GM18520 (cell line): ENCODE measurements around the gene SIRT3.
"Not testable (repeated sequence)": the region's sequence is repeated elsewhere in the genome, so short reads cannot be mapped to it uniquely, and the experiment has no call there.

Source experiments
- ATAC-seq: cut with Tn5 transposase; IDR thresholded peaks from one replicate; pipeline ENCODE4 v1.9.1; 2021; ENCODE audit not compliant: unreplicated experiment

SIRT3 gene

GRCh38 chr11:204587-205109 is 31.5 kb downstream of the SIRT3 start:
- ATAC-seq: no peak

GRCh38 chr11:203945-204586 is 32.1 kb downstream of the SIRT3 start:
- no peak for ATAC-seq

GRCh38 chr11:203056-203944 is 32.8 kb downstream of the SIRT3 start:
- ATAC-seq: no peak

GRCh38 chr11:202490-202889 is 33.7 kb downstream of the SIRT3 start:
- no peak for ATAC-seq

- ATAC-seq: no peak
Measured at GRCh38 chr11:201966-202365, 34.2 kb downstream of the SIRT3 start.

- ATAC-seq: no peak
Measured at GRCh38 chr11:200224-201003, 35.7 kb downstream of the SIRT3 start.

- no peak for ATAC-seq
Measured at GRCh38 chr11:199782-200181, 36.4 kb downstream of the SIRT3 start.

- no peak for ATAC-seq
Measured at GRCh38 chr11:199004-199581, 37.0 kb downstream of the SIRT3 start.

- no peak for ATAC-seq
Measured at GRCh38 chr11:198236-198806, 37.8 kb downstream of the SIRT3 start.

- ATAC-seq: no peak
Measured at GRCh38 chr11:197741-198235, 38.4 kb downstream of the SIRT3 start.

- no peak for ATAC-seq
Measured at GRCh38 chr11:196786-197731, 39.1 kb downstream of the SIRT3 start.

- ATAC-seq: not testable (repeated sequence)
Measured at GRCh38 chr11:193481-193880, 42.7 kb downstream of the SIRT3 start.

GRCh38 chr11:192674-193128 is 43.4 kb downstream of the SIRT3 start, which contains the start of gene SCGB1C1:
Gene SCGB1C1 (plus strand): TSS chr11:193078. CDS start chr11:193100, 22 bp downstream.
- ATAC-seq: not testable (repeated sequence)

GRCh38 chr11:191490-192478 is 44.4 kb downstream of the SIRT3 start:
- not testable (repeated sequence) for ATAC-seq

GRCh38 chr11:190546-190945 is 45.6 kb downstream of the SIRT3 start:
- not testable (repeated sequence) for ATAC-seq

GRCh38 chr11:189843-190311 is 46.3 kb downstream of the SIRT3 start:
- peak; percentile 62 for ATAC-seq

- peak; percentile 8 for ATAC-seq
Measured at GRCh38 chr11:189200-189783, 46.9 kb downstream of the SIRT3 start.
